ENCODE measurements around the gene OR51B2.
"Not testable (repeated sequence)": the region's sequence is repeated elsewhere in the genome, so short reads cannot be mapped to it uniquely, and the experiment has no call there.

GRCh38 chr11:5294342-5294995 is 29.6 kb downstream of the OR51B2 start:
- TF ChIP-seq, protein P1, sequence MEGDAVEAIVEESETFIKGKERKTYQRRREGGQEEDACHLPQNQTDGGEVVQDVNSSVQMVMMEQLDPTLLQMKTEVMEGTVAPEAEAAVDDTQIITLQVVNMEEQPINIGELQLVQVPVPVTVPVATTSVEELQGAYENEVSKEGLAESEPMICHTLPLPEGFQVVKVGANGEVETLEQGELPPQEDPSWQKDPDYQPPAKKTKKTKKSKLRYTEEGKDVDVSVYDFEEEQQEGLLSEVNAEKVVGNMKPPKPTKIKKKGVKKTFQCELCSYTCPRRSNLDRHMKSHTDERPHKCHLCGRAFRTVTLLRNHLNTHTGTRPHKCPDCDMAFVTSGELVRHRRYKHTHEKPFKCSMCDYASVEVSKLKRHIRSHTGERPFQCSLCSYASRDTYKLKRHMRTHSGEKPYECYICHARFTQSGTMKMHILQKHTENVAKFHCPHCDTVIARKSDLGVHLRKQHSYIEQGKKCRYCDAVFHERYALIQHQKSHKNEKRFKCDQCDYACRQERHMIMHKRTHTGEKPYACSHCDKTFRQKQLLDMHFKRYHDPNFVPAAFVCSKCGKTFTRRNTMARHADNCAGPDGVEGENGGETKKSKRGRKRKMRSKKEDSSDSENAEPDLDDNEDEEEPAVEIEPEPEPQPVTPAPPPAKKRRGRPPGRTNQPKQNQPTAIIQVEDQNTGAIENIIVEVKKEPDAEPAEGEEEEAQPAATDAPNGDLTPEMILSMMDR (conservative IDR thresholded peaks at IDR 0.05) = not testable (repeated sequence)
- not testable (repeated sequence) for TF ChIP-seq ZFX (IDR thresholded peaks at IDR 0.05)

Data from C4-2B (cell line).